Neural progenitor cell (in vitro differentiated cells): ENCODE results near the gene MYO16. TPM values are rescaled to one million over a fixed set of nuclear protein-coding genes. Genes with fewer than 3 reads are reported as not detected.

ENCODE experiments used
- DNase-seq: peaks from one replicate; pipeline ENCODE4 v3.0.0-alpha.2; 2016; ENCODE audit warnings: low spot score
- H2AFZ ChIP-seq: fragments of 200-600 bp; sonication (generic); replicated peaks from 2 replicates; pipeline ENCODE4 v1.6.1; 2016; ENCODE audit warnings: antibody characterized with exemption
- H3F3A ChIP-seq: fragments of 200-600 bp; sonication (generic); 2 replicates; pipeline ENCODE4 v1.6.1; 2016; ENCODE audit warnings: antibody characterized with exemption, low read depth
- H3K27ac ChIP-seq: fragments of 200-600 bp; sonication (generic); 2 replicates; pipeline ENCODE4 v1.5.1; 2016; ENCODE audit warnings: mild to moderate bottlenecking
- H3K27me3 ChIP-seq: fragments of 200-600 bp; sonication (generic); 2 replicates; pipeline ENCODE4 v1.6.1; 2016; ENCODE audit warnings: mild to moderate bottlenecking, moderate library complexity
- H3K36me3 ChIP-seq: fragments of 200-600 bp; sonication (generic); 2 replicates; pipeline ENCODE4 v1.5.1; 2016
- H3K4me1 ChIP-seq: fragments of 200-600 bp; sonication (generic); 2 replicates; pipeline ENCODE4 v1.6.1; 2016; ENCODE audit warnings: mixed run types
- H3K4me2 ChIP-seq: fragments of 200-600 bp; sonication (generic); 2 replicates; pipeline ENCODE4 v1.6.1; 2016
- H3K4me3 ChIP-seq: fragments of 200-600 bp; sonication (generic); 2 replicates; pipeline ENCODE4 v1.5.1; 2016
- H3K79me2 ChIP-seq: fragments of 200-600 bp; sonication (generic); 2 replicates; pipeline ENCODE4 v1.6.1; 2016; ENCODE audit warnings: low read depth
- H3K9ac ChIP-seq: fragments of 200-600 bp; sonication (generic); 2 replicates; pipeline ENCODE4 v1.6.1; 2016
- H3K9me3 ChIP-seq: fragments of 200-600 bp; sonication (generic); 2 replicates; pipeline ENCODE4 v1.5.1; 2016; ENCODE audit warnings: low read depth
- H4K20me1 ChIP-seq: fragments of 200-600 bp; sonication (generic); 2 replicates; pipeline ENCODE4 v1.6.1; 2016; ENCODE audit warnings: low read depth
- H3K27ac Mint-ChIP-seq: 3 replicates; pipeline ENCODE4 v1.8.0; 2021; ENCODE audit warnings: mixed read lengths
- H3K27me3 Mint-ChIP-seq: 2 replicates; pipeline ENCODE4 v1.8.0; 2022; ENCODE audit warnings: low read depth, mild to moderate bottlenecking, inconsistent platforms, moderate library complexity, mixed read lengths; ENCODE audit not compliant: insufficient read depth
- H3K36me3 Mint-ChIP-seq: 3 replicates; pipeline ENCODE4 v1.8.0; 2021; ENCODE audit warnings: mixed read lengths
- H3K4me1 Mint-ChIP-seq: 3 replicates; pipeline ENCODE4 v1.8.0; 2021; ENCODE audit warnings: mixed read lengths
- H3K4me3 Mint-ChIP-seq: 3 replicates; pipeline ENCODE4 v1.8.0; 2021; ENCODE audit warnings: mild to moderate bottlenecking, moderate library complexity, mixed read lengths
- H3K9me3 Mint-ChIP-seq: 3 replicates; pipeline ENCODE4 v1.8.0; 2020; ENCODE audit warnings: mixed read lengths
- EZH2 ChIP-seq: fragments of 200-600 bp; sonication (generic); IDR thresholded peaks from 2 replicates; pipeline ENCODE4 v1.6.1; 2017; ENCODE audit warnings: antibody characterized with exemption, mild to moderate bottlenecking, moderate library complexity
- EZH2phosphoT487 ChIP-seq: fragments of 200-600 bp; sonication (generic); IDR thresholded peaks from 2 replicates; pipeline ENCODE4 v1.6.1; 2017; ENCODE audit warnings: antibody characterized with exemption
- total RNA-seq: library from RNA; depleted of rRNA; stranded (reverse); fragments of >200 nt; gene quantifications from 2 replicates; pipeline ENCODE4 v1.2.3, GENCODE V29; 2015; ENCODE audit warnings: low replicate concordance
- TF ChIP-seq, protein P1 (sequence below): fragments of 200-600 bp; sonication (generic); IDR thresholded peaks from 2 replicates; pipeline ENCODE4 v1.5.1; 2017; ENCODE audit warnings: antibody characterized with exemption, mild to moderate bottlenecking

The MYO16 gene
- total RNA-seq, 1 donor from 2014 or later: 0.41 TPM

DNA sequence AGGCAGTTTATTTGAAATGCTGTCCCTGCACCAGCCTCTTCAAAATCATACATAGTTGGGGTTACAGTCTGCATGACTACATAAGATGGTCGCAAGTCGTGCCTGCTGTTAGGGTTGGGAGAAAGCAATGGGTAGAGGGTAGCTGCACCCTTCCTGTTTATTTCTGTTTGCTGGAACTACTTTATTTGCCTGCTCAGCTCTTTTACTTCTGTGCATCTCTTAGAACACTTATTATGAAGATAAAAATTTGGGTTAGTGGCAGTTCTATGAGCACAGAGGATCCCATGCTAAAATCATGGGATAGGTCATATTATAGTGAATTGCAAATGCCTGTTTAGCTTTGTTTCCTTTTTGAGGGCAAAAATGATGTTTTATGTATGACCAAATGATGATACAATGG, 160.1 kb downstream of the MYO16 start:
- no peak overlapping the region for H3K27ac ChIP-seq
- H2AFZ ChIP-seq: no peak overlapping the region
- no peaks in the 10 kb centered on the region for H3K79me2 ChIP-seq
- no peak overlapping the region for H3K4me3 ChIP-seq
- Mint-ChIP-seq H3K4me3 (no peak overlapping the region), H3K36me3 (no peaks in the 10 kb centered on the region), H3K27ac (no peak overlapping the region), H3K9me3 (no peaks in the 10 kb centered on the region), H3K27me3 (no peaks in the 10 kb centered on the region), H3K4me1 (peaks cover 15% of the 10 kb centered on the region)
- TF ChIP-seq EZH2: no peak
- TF ChIP-seq, protein P1, sequence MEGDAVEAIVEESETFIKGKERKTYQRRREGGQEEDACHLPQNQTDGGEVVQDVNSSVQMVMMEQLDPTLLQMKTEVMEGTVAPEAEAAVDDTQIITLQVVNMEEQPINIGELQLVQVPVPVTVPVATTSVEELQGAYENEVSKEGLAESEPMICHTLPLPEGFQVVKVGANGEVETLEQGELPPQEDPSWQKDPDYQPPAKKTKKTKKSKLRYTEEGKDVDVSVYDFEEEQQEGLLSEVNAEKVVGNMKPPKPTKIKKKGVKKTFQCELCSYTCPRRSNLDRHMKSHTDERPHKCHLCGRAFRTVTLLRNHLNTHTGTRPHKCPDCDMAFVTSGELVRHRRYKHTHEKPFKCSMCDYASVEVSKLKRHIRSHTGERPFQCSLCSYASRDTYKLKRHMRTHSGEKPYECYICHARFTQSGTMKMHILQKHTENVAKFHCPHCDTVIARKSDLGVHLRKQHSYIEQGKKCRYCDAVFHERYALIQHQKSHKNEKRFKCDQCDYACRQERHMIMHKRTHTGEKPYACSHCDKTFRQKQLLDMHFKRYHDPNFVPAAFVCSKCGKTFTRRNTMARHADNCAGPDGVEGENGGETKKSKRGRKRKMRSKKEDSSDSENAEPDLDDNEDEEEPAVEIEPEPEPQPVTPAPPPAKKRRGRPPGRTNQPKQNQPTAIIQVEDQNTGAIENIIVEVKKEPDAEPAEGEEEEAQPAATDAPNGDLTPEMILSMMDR: no peak
- no peak for TF ChIP-seq EZH2phosphoT487
- H3K36me3 ChIP-seq: no peaks in the 10 kb centered on the region
- no peaks in the 10 kb centered on the region for H4K20me1 ChIP-seq
- no peaks in the 10 kb centered on the region for H3F3A ChIP-seq
- no peak overlapping the region for H3K9ac ChIP-seq
- no peaks in the 10 kb centered on the region for H3K27me3 ChIP-seq
- DNase-seq: no peak
- H3K4me2 ChIP-seq: no peak overlapping the region
- peaks cover 11% of the 10 kb centered on the region for H3K4me1 ChIP-seq
- no peaks in the 10 kb centered on the region for H3K9me3 ChIP-seq

- Histone ChIP-seq H3K36me3 (no peaks in the 10 kb centered on the region), H3K27me3 (no peaks in the 10 kb centered on the region), H3K4me2 (no peak overlapping the region), H3K79me2 (no peaks in the 10 kb centered on the region), H3K4me1 (no peaks in the 10 kb centered on the region), H3K4me3 (no peak overlapping the region), H3K27ac (no peak overlapping the region), H4K20me1 (no peaks in the 10 kb centered on the region), H2AFZ (no peak overlapping the region), H3K9ac (no peak overlapping the region), H3K9me3 (no peaks in the 10 kb centered on the region), H3F3A (no peaks in the 10 kb centered on the region)
- Mint-ChIP-seq H3K9me3 (no peaks in the 10 kb centered on the region), H3K4me1 (no peaks in the 10 kb centered on the region), H3K27ac (no peak overlapping the region), H3K4me3 (no peak overlapping the region), H3K27me3 (no peaks in the 10 kb centered on the region), H3K36me3 (no peaks in the 10 kb centered on the region)
- DNase-seq: no peak
- TF ChIP-seq EZH2phosphoT487 (no peak), EZH2 (no peak)
- TF ChIP-seq, protein P1: no peak
Measured at GRCh38 chr13:108795841-108796240, 166.4 kb downstream of the MYO16 start.

- H3K4me1 Mint-ChIP-seq: no peaks in the 10 kb centered on the region
- H3K79me2 ChIP-seq: no peaks in the 10 kb centered on the region
- H3K36me3 ChIP-seq: no peaks in the 10 kb centered on the region
- DNase-seq: no peak
- TF ChIP-seq EZH2 (no peak), EZH2phosphoT487 (no peak)
- TF ChIP-seq, protein P1: no peak
- no peaks in the 10 kb centered on the region for H3K36me3 Mint-ChIP-seq
- no peaks in the 10 kb centered on the region for H3K27me3 ChIP-seq
- H3F3A ChIP-seq: no peaks in the 10 kb centered on the region
- H3K4me1 ChIP-seq: no peaks in the 10 kb centered on the region
- no peak overlapping the region for H3K27ac Mint-ChIP-seq
- no peak overlapping the region for H3K4me2 ChIP-seq
- no peaks in the 10 kb centered on the region for H3K9me3 Mint-ChIP-seq
- H3K27ac ChIP-seq: no peak overlapping the region
- H3K4me3 ChIP-seq: no peak overlapping the region
- H3K4me3 Mint-ChIP-seq: no peak overlapping the region
- H3K9me3 ChIP-seq: no peaks in the 10 kb centered on the region
- H3K9ac ChIP-seq: no peak overlapping the region
- no peak overlapping the region for H2AFZ ChIP-seq
- H4K20me1 ChIP-seq: no peaks in the 10 kb centered on the region
- no peaks in the 10 kb centered on the region for H3K27me3 Mint-ChIP-seq
Measured at GRCh38 chr13:108797354-108797753, 167.9 kb downstream of the MYO16 start.
